ENCODE results near the gene GDF10.

DNA sequence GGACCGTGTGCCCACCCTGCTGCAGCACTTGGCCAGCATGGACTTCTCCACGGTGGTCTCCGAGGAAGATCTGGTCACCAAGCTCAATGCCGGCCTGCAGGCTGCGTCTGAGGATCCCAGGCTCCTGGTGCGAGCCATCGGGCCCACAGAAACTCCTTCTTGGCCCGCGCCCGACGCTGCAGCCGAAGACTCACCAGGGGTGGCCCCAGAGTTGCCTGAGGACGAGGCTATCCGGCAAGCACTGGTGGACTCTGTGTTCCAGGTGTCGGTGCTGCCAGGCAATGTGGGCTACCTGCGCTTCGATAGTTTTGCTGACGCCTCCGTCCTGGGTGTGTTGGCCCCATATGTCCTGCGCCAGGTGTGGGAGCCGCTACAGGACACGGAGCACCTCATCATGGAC lies 49.5 kb downstream of the GDF10 start:
- TF ChIP-seq, protein P1, sequence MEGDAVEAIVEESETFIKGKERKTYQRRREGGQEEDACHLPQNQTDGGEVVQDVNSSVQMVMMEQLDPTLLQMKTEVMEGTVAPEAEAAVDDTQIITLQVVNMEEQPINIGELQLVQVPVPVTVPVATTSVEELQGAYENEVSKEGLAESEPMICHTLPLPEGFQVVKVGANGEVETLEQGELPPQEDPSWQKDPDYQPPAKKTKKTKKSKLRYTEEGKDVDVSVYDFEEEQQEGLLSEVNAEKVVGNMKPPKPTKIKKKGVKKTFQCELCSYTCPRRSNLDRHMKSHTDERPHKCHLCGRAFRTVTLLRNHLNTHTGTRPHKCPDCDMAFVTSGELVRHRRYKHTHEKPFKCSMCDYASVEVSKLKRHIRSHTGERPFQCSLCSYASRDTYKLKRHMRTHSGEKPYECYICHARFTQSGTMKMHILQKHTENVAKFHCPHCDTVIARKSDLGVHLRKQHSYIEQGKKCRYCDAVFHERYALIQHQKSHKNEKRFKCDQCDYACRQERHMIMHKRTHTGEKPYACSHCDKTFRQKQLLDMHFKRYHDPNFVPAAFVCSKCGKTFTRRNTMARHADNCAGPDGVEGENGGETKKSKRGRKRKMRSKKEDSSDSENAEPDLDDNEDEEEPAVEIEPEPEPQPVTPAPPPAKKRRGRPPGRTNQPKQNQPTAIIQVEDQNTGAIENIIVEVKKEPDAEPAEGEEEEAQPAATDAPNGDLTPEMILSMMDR (IDR thresholded peaks at IDR 0.05): no peak
- no peak for TF ChIP-seq EP300 (IDR thresholded peaks at IDR 0.05; ENCODE audit: low read depth)

Data from transverse colon (tissue), 3 donors.